ENCODE measurements around the gene KRTAP5-6.

- TF ChIP-seq POLR2A (IDR thresholded peaks at IDR 0.05) = no peak
- TF ChIP-seq CTCF (IDR thresholded peaks at IDR 0.05) = no peak
Measured at GRCh38 chr11:1650918-1651262, 46.1 kb upstream of the KRTAP5-6 start.

Data from body of pancreas (tissue), 4 donors.